ENCODE results near the gene PGS1.
A peak's percentile ranks its signal among the peaks of the same experiment; 100 is the strongest.

PGS1 gene

DNA sequence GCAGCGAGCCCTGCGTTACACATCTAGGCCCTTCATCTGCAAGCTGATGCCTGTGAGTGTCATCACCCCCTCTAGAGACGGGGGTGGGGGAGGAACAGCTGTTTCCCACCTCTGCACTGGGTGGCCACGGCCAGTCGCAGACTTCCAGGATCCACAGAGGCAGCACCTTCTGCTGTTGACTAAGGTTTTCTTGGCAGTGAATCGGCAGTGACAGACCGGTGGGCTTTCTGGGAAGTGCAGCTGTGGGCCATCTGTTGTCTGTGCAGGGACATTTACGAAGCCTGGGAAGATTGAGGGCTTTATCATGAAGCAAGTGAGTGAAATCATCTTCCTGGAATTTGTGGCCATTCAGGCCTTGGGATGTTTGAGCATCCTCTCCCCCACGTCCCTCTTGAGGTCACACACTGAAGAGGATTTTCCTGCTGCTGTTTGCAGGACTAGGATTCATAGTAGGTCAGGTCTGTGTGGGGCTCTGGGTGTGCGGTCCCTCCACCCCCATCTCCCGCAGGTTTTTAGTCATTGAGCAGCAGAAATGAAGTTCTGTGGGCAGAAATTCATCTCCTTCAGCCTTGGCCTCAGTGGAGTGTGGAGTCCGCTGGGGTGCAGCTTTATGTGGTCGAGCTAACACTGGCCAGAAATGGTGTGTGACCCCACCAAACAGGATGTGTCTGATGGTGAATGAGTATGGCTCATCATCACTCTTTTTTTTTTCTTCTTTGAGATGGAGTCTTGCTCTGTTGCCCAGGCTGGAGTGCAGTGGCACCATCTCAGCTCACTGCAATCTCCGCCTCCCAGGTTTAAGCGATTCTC is 12.0 kb downstream of the PGS1 start:
- DNase-seq (ENCODE audit: low read depth), result peak; percentile 93

DNA sequence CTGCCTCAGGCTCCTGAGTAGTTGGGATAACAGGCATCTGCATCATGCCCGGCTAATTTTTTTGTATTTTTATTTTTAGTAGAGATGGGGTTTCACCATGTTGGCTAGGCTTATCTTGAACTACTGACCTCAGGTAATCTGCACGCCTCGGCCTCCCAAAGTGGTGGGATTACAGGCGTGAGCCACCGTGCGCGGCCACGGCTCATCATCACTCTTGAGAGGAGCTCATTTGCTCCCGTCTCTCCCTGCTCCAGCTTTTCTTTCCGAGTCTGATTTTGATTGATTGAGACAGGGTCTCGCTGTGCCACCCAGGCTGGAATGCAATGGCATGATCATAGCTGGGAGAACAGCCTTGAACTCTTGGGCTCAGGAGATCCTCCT is 12.6 kb downstream of the PGS1 start:
- no peak for DNase-seq (ENCODE audit: low read depth)

GRCh38 chr17:78391843-78392242 is 13.4 kb downstream of the PGS1 start:
- no peak for DNase-seq (ENCODE audit: low read depth)

- DNase-seq (ENCODE audit: low read depth), result no peak
Measured at GRCh38 chr17:78392295-78392694, 13.8 kb downstream of the PGS1 start.

GRCh38 chr17:78393575-78393974 is 15.1 kb downstream of the PGS1 start:
- no peak for DNase-seq (ENCODE audit: low read depth)

DNA sequence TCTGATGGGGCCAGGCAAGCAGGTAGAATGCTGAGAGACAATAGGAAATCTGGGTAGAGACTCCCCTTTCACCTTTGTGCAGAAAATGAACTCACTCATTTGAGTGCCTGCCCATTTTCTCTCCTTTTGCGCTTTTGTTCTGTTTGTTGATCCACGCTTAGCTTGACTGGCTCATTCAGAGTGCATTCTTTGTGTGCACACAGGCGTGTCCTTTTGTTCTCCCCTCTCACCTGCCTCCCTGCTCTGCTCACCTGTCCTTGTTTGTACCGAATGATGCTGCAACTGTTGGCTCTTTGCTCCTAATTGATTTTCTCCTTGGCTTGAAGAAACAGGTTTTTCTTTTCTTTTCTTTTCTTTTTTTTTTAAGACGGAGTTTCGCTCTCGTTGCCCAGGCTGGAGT is 15.8 kb downstream of the PGS1 start:
- DNase-seq (ENCODE audit: low read depth), result no peak

DNA sequence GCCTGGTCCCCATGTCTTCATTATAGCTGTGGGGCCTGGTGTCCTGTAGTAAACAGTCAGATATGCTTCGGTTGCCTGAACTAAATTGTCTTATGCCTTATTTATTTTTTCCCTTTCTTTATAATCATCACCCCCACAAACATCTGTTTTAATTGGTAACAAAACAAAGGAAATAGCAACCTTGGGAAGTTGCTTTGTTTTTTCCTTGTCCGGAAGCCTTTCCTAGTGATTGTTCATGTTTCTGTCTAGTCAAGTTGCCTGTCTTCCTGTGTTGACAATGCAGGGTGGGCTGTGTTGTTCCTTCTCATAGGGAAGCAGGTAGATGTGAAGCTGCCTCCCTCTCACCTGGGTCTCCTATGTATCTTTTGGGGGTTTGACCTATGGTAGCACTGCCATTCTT is 16.7 kb downstream of the PGS1 start:
- no peak for DNase-seq (ENCODE audit: low read depth)

DNA sequence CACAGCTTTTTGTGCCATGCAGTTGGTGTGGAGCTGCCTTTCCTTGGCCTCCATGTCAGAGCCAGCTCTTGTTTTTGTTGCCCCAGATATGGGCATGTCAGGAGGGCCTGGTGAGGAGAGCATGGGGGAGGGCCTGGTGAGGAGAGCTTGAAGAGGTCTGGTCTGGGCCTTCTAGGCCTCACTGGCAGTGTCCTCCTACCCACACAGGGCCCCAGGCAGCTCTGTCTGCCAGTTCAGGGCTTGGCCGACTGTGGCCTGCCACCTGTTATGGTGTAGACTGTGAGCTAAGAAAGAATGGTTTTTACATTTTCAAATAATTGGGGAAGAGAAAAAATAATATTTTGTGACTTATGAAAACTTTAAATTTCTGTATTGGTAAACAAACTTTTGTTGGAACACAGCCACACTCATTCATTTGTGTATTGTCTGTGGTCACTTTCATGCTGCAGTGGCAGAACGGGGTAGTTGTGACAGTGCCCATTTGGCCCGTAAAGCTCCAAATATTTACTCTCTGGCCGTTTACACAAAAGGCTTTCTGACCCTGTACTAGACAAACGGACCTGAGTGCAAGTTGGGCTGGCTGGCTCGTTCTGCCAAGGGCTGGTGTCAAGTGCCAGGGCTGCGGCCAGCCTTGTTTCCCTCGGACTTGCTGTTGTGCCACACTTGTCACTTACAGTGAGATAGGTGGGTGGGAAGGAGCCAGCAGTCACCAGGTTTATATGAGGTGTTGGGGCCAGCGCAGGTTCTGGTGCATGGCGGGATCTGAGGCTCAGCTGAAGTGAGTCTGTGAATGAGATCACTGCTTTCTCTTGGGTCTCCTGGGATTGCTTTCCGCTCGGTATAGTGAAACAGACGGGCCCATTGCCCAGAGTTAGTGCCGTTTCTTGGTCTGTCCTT is 18.2 kb downstream of the PGS1 start:
- DNase-seq (ENCODE audit: low read depth), result no peak

GRCh38 chr17:78397681-78398101 is 19.2 kb downstream of the PGS1 start:
- no peak for DNase-seq (ENCODE audit: low read depth)

DNA sequence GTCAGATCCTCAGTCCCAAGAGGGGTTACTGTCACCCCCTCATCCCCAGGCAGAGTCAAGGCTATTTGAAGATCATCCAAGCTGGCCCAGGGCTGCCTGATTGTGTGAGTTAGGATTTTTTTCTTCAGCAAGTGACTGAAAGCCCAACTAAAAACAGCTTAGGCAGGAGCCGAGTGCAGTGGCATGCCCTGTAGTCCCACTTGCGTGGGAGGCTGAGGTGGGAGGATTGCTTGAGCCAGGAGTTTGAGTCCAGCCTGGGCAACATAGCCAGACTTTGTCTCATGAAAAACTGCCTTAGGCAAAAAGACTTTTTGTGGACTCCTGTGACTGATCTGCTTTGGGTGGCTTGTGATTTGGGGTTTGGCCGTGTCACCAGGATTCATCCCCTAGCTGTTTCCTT is 19.9 kb downstream of the PGS1 start:
- no peak for DNase-seq (ENCODE audit: low read depth)

DNA sequence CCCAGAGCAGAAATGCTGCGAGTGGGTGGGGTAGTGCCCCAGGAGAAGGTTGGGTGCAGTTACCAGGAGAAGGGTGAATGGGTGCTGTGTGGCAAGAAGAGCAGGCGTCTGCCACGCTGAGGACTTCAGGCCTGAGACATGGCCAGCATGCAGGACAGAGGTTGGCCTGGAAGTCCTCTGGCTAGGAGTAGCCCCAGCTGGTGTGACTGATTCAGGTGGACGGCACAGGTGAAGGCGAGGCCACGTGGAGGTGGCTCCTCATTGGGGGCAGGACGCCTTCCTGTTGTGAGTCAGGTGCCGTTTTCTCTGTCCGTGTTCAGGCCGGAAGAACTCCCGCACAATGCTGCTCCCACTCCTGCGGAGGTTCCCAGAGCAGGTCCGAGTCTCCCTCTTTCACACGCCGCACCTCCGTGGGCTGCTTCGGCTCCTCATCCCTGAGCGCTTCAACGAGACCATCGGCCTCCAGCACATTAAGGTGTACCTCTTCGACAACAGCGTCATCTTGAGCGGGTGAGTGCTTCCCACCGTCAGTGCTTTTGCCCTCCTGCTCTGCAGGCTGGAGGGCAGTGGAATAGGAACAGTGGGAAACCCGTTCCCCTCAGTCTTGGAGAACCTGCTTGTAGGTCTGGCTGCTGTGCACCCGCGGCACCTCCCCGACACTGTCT is 20.7 kb downstream of the PGS1 start:
- DNase-seq (ENCODE audit: low read depth), result no peak

- DNase-seq (ENCODE audit: low read depth), result no peak
Measured at GRCh38 chr17:78399693-78400144, 21.3 kb downstream of the PGS1 start.

- DNase-seq (ENCODE audit: low read depth), result no peak
Measured at GRCh38 chr17:78400581-78401240, 22.3 kb downstream of the PGS1 start.

DNA sequence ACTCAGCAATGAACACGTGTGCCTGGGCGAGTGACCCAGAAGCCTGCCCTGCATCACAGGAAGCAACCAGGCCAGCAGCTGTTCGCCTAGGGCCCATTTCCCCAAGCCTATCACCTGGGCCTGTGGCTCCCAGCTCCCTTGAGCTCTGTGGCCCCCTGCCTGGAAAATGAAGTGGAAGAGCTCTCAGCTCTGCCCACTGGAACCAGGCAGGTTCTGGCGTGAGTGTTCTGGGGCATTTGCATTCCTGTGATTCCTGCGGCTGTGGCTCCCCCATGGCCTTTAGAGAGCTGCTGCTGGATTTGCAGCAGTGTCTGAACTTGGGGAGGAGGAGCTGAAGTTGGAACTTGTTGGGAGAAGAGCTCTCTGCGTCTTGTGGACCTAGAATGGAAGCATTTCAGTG is 22.8 kb downstream of the PGS1 start:
- DNase-seq (ENCODE audit: low read depth), result no peak

DNA sequence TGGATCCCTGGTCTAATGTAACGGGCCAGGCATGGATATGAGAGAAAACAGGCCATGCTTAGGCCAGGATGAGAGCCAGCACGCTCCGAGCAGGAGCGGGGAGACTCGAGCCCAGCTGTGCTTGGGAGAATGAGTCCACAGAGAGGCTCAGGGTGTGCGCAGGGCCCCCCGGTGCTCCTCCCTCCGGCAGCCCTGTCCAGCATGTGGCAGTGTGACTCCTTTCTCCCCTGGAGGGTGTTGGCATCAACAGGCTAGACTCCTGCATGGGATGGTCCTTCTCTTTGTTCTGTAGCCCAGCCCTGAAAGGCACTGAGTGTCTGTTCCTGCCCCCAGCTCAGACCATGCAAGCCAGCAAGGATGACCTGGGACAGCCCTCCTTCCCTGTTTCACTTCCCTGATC is 23.4 kb downstream of the PGS1 start:
- DNase-seq (ENCODE audit: low read depth), result no peak

DNA sequence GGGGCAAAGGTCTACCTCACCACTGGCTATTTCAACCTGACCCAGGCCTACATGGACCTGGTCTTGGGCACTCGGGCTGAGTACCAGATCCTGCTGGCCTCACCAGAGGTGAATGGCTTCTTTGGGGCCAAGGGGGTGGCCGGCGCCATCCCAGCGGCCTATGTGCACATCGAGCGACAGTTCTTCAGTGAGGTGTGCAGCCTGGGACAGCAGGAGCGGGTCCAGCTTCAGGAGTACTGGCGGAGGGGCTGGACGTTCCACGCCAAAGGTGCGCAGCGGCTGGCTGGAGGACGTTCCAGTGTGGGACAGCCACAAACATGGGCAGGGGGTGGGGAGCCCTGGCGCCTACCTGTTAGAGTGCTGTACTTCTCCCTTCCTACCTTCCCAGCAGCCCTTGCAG is 25.4 kb downstream of the PGS1 start:
- DNase-seq (ENCODE audit: low read depth), result no peak

DNA sequence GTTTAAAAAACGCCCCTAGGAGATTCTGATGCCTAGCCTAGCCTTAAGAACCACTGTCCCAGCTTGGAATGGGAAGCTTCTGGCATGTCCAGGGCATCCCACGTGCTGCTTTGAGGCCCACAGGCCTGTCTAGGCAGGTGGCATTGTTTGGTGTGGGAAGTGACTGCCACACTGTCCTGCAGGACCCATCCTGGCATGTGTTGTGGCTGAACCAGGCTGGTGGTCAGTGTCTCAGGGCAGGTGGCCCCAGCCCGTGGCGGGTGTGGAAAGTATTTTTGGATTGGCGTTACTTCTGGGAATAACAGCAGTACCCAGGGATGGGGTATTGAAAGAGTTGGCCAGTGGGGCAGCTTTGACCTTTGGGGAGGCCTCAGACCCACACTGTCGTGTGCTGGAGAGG is 27.9 kb downstream of the PGS1 start:
- no peak for DNase-seq (ENCODE audit: low read depth)

- DNase-seq (ENCODE audit: low read depth), result no peak
Measured at GRCh38 chr17:78406920-78407319, 28.5 kb downstream of the PGS1 start.

DNA sequence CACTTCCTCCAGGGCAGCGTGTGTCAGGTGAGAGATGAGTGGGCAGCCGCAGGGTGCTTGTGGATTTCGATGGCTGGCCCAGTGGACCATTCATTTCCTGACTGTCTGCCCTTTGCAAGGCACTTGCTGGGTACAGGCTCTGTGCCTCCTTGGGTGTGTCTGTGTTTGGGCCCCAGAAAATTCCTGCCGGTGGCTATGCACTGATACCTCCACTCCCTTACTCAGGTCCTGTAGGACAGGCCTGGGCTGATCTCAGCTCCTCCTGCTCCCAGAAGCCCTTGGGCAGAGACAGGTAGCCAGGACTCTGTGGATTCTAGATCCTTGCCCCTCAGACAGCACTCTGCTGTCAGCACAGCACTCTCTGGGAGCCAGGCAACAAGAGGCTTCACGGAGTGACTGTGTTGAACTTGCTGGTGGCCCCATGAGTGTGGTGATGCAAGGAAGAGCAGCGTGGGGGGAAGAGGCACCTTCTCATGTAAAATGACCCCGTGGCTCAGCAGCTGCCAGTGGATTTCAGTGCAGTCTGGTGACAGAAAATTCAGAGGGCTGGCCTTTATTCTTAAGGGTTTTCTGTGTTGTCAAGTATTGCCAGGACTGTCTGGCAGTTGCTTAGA is 29.0 kb downstream of the PGS1 start:
- no peak for DNase-seq (ENCODE audit: low read depth)

- DNase-seq (ENCODE audit: low read depth), result no peak
Measured at GRCh38 chr17:78408476-78409050, 30.1 kb downstream of the PGS1 start.

- DNase-seq (ENCODE audit: low read depth), result no peak
Measured at GRCh38 chr17:78409191-78409928, 30.9 kb downstream of the PGS1 start.

Measured in non-pigmented ciliary epithelial cell (primary cell).